Colonic mucosa (tissue), 4 donors: ENCODE results near the gene TOE1. TPM values are rescaled to one million over a fixed set of nuclear protein-coding genes. Genes with fewer than 3 reads are reported as not detected.

ENCODE experiments used
- DNase-seq: peaks from one replicate; pipeline ENCODE4 v3.0.0-alpha.2; 2020
- H3K27ac ChIP-seq: fragments of 200-600 bp; one replicate; pipeline ENCODE4 v1.8.0; 2021
- H3K27me3 ChIP-seq: fragments of 200-600 bp; one replicate; pipeline ENCODE4 v1.8.0; 2021
- H3K36me3 ChIP-seq: fragments of 200-600 bp; one replicate; pipeline ENCODE4 v1.8.0; 2021
- H3K4me1 ChIP-seq: fragments of 200-600 bp; one replicate; pipeline ENCODE4 v1.8.0; 2021; ENCODE audit warnings: mild to moderate bottlenecking
- H3K4me3 ChIP-seq: fragments of 200-600 bp; one replicate; pipeline ENCODE4 v1.8.0; 2021
- H3K9ac ChIP-seq, 2 donors: one replicate each; pipeline ENCODE4 v1.7.0; 2013; ENCODE audit warnings: control low read depth in 2 of 2, low read depth in 2 of 2, low read length in 2 of 2
- H3K9me3 ChIP-seq: fragments of 200-600 bp; one replicate; pipeline ENCODE4 v1.8.0; 2021
- intact Hi-C: fragments of 100-400 bp; cut with DNase I; formaldehyde crosslinking; loops from one replicate; pipeline ENCODE4 v1.14.1; 2022
- total RNA-seq, 2 donors: library from RNA; stranded (reverse); fragmentation: NEBNext Ultra II Directional in 1 of 2; extraction: Animal tissue kit (Norgen Biotek cat#: 25700) in 1 of 2; gene quantifications; one replicate each; pipeline ENCODE4 v1.2.1, GENCODE V29; 2021
- TF ChIP-seq, protein P1 (sequence below): fragments of 200-600 bp; IDR thresholded peaks from one replicate; pipeline ENCODE4 v1.8.0; 2022; ENCODE audit warnings: antibody characterized with exemption, mild to moderate bottlenecking
- donor health status: healthy.
- donor health status: DM: no; HTN: no; CAD: no.
- donor health status: DM: no; HTN: no; CAD: no.

The TOE1 gene
- total RNA-seq, 2 donors from 2014 or later, result 10.1 to 20.5 TPM

- H3K9me3 ChIP-seq, result no peaks in the 10 kb centered on the region
- H3K27ac ChIP-seq, result no peak within 1 kb of the TSS
- H3K36me3 ChIP-seq, result no peaks in the 10 kb centered on the region
- intact Hi-C loops, result no loop called here
- peak within 1 kb of the TSS; percentile 66 for H3K4me3 ChIP-seq
- peak within 1 kb of the TSS; percentile 77 to 79 for H3K9ac ChIP-seq
- H3K27me3 ChIP-seq, result no peaks in the 10 kb centered on the region
- H3K4me1 ChIP-seq, result peaks cover 13% of the 10 kb centered on the region
- DNase-seq, result peak; percentile 84
- TF ChIP-seq, protein P1, sequence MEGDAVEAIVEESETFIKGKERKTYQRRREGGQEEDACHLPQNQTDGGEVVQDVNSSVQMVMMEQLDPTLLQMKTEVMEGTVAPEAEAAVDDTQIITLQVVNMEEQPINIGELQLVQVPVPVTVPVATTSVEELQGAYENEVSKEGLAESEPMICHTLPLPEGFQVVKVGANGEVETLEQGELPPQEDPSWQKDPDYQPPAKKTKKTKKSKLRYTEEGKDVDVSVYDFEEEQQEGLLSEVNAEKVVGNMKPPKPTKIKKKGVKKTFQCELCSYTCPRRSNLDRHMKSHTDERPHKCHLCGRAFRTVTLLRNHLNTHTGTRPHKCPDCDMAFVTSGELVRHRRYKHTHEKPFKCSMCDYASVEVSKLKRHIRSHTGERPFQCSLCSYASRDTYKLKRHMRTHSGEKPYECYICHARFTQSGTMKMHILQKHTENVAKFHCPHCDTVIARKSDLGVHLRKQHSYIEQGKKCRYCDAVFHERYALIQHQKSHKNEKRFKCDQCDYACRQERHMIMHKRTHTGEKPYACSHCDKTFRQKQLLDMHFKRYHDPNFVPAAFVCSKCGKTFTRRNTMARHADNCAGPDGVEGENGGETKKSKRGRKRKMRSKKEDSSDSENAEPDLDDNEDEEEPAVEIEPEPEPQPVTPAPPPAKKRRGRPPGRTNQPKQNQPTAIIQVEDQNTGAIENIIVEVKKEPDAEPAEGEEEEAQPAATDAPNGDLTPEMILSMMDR, result no peak
These were observed 13.0 kb upstream of the TOE1 start, which contains the start of gene HPDL for GRCh38 chr1:45326627-45327623. Gene HPDL (plus strand): TSS chr1:45326895. CDS start chr1:45327149, 254 bp downstream.

DNA sequence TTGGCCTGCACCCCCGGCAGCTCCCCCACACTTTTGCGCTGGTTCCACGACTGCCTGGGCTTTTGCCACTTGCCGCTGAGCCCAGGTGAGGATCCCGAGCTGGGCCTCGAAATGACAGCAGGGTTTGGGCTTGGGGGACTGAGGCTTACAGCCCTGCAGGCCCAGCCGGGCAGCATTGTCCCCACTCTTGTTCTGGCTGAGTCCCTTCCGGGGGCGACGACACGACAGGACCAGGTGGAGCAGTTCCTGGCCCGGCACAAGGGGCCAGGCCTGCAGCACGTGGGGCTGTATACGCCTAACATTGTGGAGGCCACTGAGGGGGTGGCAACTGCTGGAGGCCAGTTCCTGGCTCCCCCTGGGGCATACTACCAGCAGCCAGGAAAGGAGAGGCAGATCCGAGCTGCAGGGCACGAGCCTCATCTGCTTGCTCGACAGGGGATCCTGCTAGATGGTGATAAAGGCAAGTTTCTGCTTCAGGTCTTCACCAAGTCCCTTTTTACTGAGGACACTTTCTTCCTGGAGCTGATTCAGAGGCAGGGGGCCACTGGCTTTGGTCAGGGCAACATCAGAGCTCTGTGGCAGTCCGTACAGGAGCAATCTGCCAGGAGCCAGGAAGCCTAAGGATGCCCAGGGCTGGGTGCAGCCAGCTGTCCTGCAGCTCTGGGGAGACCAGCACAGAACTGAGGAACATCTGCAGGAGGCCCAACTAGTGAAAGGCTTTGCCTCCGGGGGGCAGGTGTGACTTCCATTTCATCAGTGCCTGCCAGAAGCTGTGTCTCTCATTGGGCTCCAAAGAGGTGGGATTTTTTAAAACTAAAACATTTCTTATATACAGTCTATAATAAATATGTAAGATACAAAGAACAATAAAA lies 12.1 kb upstream of the TOE1 start:
- Histone ChIP-seq H3K4me3 (peak overlapping the region; percentile 66), H3K9me3 (no peaks in the 10 kb centered on the region), H3K27ac (no peak overlapping the region), H3K36me3 (no peaks in the 10 kb centered on the region), H3K4me1 (peaks cover 13% of the 10 kb centered on the region), H3K27me3 (no peaks in the 10 kb centered on the region), H3K9ac (peak overlapping the region; percentile 77 to 79)
- TF ChIP-seq, protein P1, result no peak
- no peak for DNase-seq
- intact Hi-C loops, result no loop called here

GRCh38 chr1:45328680-45329079 lies 11.3 kb upstream of the TOE1 start:
- H3K9ac ChIP-seq, result peak overlapping the region in 1 of 2 donors; percentile 43
- DNase-seq, result no peak
- TF ChIP-seq, protein P1, result no peak

DNA sequence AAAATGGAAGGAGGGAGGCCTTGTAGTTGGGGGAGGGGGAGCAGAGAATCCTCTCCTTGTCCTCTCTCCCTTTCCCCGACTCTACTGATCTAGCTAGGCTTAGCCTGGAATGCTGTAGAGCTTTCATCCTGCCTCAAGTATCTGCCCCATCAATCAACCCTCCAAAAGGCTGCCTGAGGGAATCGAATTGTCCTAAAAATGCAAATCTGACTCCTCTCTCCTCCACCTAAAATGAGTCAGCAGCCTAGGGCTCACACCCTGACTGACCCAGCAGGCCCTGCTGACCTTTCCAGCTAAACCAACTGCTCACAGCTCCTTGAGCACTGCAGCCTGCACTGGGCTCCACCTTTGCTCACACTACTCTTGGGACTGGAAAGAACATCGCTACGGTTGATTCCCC lies 10.5 kb upstream of the TOE1 start:
- DNase-seq, result no peak
- Histone ChIP-seq H3K36me3 (no peaks in the 10 kb centered on the region), H3K9ac (peak overlapping the region in 1 of 2 donors; percentile 43), H3K9me3 (no peaks in the 10 kb centered on the region), H3K27ac (no peak overlapping the region), H3K4me3 (no peak overlapping the region), H3K27me3 (no peaks in the 10 kb centered on the region), H3K4me1 (peaks cover 13% of the 10 kb centered on the region)
- intact Hi-C loops, result no loop called here
- TF ChIP-seq, protein P1, result no peak

More at GRCh38 chr1:45328680-45329079, 11.3 kb upstream of the TOE1 start:
- H3K27me3 ChIP-seq, result no peaks in the 10 kb centered on the region
- H3K4me1 ChIP-seq, result peaks cover 13% of the 10 kb centered on the region
- H3K27ac ChIP-seq, result no peak overlapping the region
- no peak overlapping the region for H3K4me3 ChIP-seq
- no peaks in the 10 kb centered on the region for H3K9me3 ChIP-seq
- intact Hi-C loops, result no loop called here
- H3K36me3 ChIP-seq, result no peaks in the 10 kb centered on the region
